H9 (cell line): Measurements from ENCODE around the gene C8G. TPM values are rescaled to one million over a fixed set of nuclear protein-coding genes. Genes with fewer than 3 reads are reported as not detected.

Experiments used
- DNase-seq: peaks from one replicate; pipeline ENCODE4 v3.0.0-alpha.2; 2017
- H2AFZ ChIP-seq: one replicate; pipeline ENCODE4 v1.6.1; 2013; ENCODE audit warnings: mild to moderate bottlenecking, low read length, control low read depth, moderate library complexity
- H2AK5ac ChIP-seq: 2 replicates; pipeline ENCODE4 v1.6.1; 2013; ENCODE audit warnings: low read length, control low read depth, mixed read lengths; ENCODE audit not compliant: insufficient read length
- H2BK120ac ChIP-seq: one replicate; pipeline ENCODE4 v1.6.1; 2013; ENCODE audit warnings: low read depth, mild to moderate bottlenecking, low read length, control low read depth, inconsistent platforms; ENCODE audit not compliant: poor library complexity, severe bottlenecking
- H2BK12ac ChIP-seq: 2 replicates; pipeline ENCODE4 v1.6.1; 2013; ENCODE audit warnings: low read length, control low read depth, mixed read lengths, low read depth; ENCODE audit not compliant: insufficient read length
- H2BK15ac ChIP-seq: 2 replicates; pipeline ENCODE4 v1.6.1; 2013; ENCODE audit warnings: low read depth, low read length, control low read depth
- H2BK20ac ChIP-seq: one replicate; pipeline ENCODE4 v1.6.1; 2013; ENCODE audit warnings: low read depth, mild to moderate bottlenecking, low read length, control low read depth, inconsistent platforms; ENCODE audit not compliant: poor library complexity, severe bottlenecking
- H2BK5ac ChIP-seq: 2 replicates; pipeline ENCODE4 v1.6.1; 2013; ENCODE audit warnings: low read length, control low read depth, mixed read lengths; ENCODE audit not compliant: insufficient read length
- H3K14ac ChIP-seq: 2 replicates; pipeline ENCODE4 v1.6.1; 2013; ENCODE audit warnings: low read length, control low read depth; ENCODE audit not compliant: insufficient read depth
- H3K18ac ChIP-seq: 2 replicates; pipeline ENCODE4 v1.6.1; 2013; ENCODE audit warnings: low read depth, mild to moderate bottlenecking, mixed read lengths, low read length, control low read depth; ENCODE audit not compliant: insufficient read length
- H3K23ac ChIP-seq: 2 replicates; pipeline ENCODE4 v1.6.1; 2013; ENCODE audit warnings: low read length, control low read depth, mixed read lengths, low read depth; ENCODE audit not compliant: insufficient read length
- H3K23me2 ChIP-seq: 2 replicates; pipeline ENCODE4 v1.6.1; 2013; ENCODE audit warnings: low read depth, mild to moderate bottlenecking, mixed read lengths, low read length, control low read depth; ENCODE audit not compliant: insufficient read length, poor library complexity, severe bottlenecking
- H3K27ac ChIP-seq: 2 replicates; pipeline ENCODE4 v1.5.1; 2013; ENCODE audit warnings: low read length, control low read depth, mixed read lengths, low read depth; ENCODE audit not compliant: insufficient read length
- H3K27me3 ChIP-seq: 2 replicates; pipeline ENCODE4 v1.6.1; 2013; ENCODE audit warnings: low read length, control low read depth, inconsistent platforms; ENCODE audit not compliant: insufficient read depth
- H3K4ac ChIP-seq: 2 replicates; pipeline ENCODE4 v1.6.1; 2013; ENCODE audit warnings: low read depth, mild to moderate bottlenecking, control low read depth, inconsistent platforms, low read length, moderate library complexity
- H3K4me1 ChIP-seq: 2 replicates; pipeline ENCODE4 v1.6.1; 2013; ENCODE audit warnings: low read length, control low read depth, inconsistent platforms; ENCODE audit not compliant: insufficient read depth
- H3K4me2 ChIP-seq: 2 replicates; pipeline ENCODE4 v1.6.1; 2013; ENCODE audit warnings: low read length, control low read depth, mixed read lengths; ENCODE audit not compliant: insufficient read length, insufficient read depth
- H3K56ac ChIP-seq: 2 replicates; pipeline ENCODE4 v1.6.1; 2013; ENCODE audit warnings: low read depth, mild to moderate bottlenecking, mixed read lengths, low read length, control low read depth; ENCODE audit not compliant: insufficient read length
- H3K79me1 ChIP-seq: 2 replicates; pipeline ENCODE4 v1.6.1; 2013; ENCODE audit warnings: low read depth, mild to moderate bottlenecking, moderate library complexity, low read length, control low read depth, inconsistent platforms; ENCODE audit not compliant: insufficient read depth, poor library complexity, severe bottlenecking
- H3K79me2 ChIP-seq: 2 replicates; pipeline ENCODE4 v1.6.1; 2013; ENCODE audit warnings: low read length, control low read depth, inconsistent platforms; ENCODE audit not compliant: insufficient read depth
- H3K9ac ChIP-seq: 2 replicates; pipeline ENCODE4 v1.6.1; 2013; ENCODE audit warnings: low read length, control low read depth, mixed read lengths; ENCODE audit not compliant: insufficient read length; ENCODE audit errors: extremely low read depth
- H3K9me3 ChIP-seq: one replicate; pipeline ENCODE4 v1.6.1; 2013; ENCODE audit warnings: low read depth, low read length, inconsistent platforms; ENCODE audit not compliant: control insufficient read depth
- H3T11ph ChIP-seq: one replicate; pipeline ENCODE4 v1.6.1; 2013; ENCODE audit warnings: mild to moderate bottlenecking, low read length, control low read depth, inconsistent platforms
- H4K20me1 ChIP-seq: one replicate; pipeline ENCODE4 v1.6.1; 2013; ENCODE audit not compliant: control insufficient read depth, insufficient read length, insufficient read depth
- H4K5ac ChIP-seq: 2 replicates; pipeline ENCODE4 v1.6.1; 2013; ENCODE audit warnings: low read depth, mild to moderate bottlenecking, mixed read lengths, low read length, control low read depth; ENCODE audit not compliant: insufficient read length
- H4K8ac ChIP-seq: replicated peaks from 2 replicates; pipeline ENCODE4 v1.6.1; 2013; ENCODE audit warnings: low read length, control low read depth, mixed read lengths, low read depth; ENCODE audit not compliant: insufficient read length
- H4K91ac ChIP-seq: 2 replicates; pipeline ENCODE4 v1.6.1; 2013; ENCODE audit warnings: low read depth, mild to moderate bottlenecking, moderate library complexity, mixed read lengths, low read length, control low read depth; ENCODE audit not compliant: insufficient read length
- H3K27ac Mint-ChIP-seq, 3 experiments: 2 replicates in 2 of 3; 3 replicates in 1 of 3; pipeline ENCODE4 v1.8.0; 2020 to 2021; ENCODE audit warnings: mixed read lengths in 3 of 3, mild to moderate bottlenecking in 1 of 3, moderate library complexity in 1 of 3
- H3K27me3 Mint-ChIP-seq: 2 replicates; pipeline ENCODE4 v1.8.0; 2021; ENCODE audit warnings: low read depth, mild to moderate bottlenecking, moderate library complexity, mixed read lengths
- H3K36me3 Mint-ChIP-seq, 3 experiments: 2 replicates in 2 of 3; 3 replicates in 1 of 3; pipeline ENCODE4 v1.8.0; 2020 to 2021; ENCODE audit warnings: low read depth in 3 of 3, mixed read lengths in 3 of 3; ENCODE audit not compliant: insufficient read depth in 1 of 3
- H3K4me1 Mint-ChIP-seq, 2 experiments: 2 replicates each; pipeline ENCODE4 v1.8.0; 2020; ENCODE audit warnings: mixed read lengths in 2 of 2
- H3K4me3 Mint-ChIP-seq, 2 experiments: 2 replicates in 1 of 2; 3 replicates in 1 of 2; pipeline ENCODE4 v1.8.0; 2020 to 2021; ENCODE audit warnings: mild to moderate bottlenecking in 2 of 2, mixed read lengths in 2 of 2, moderate library complexity in 1 of 2
- H3K9me3 Mint-ChIP-seq, 2 experiments: 2 replicates in 1 of 2; 3 replicates in 1 of 2; pipeline ENCODE4 v1.8.0; 2020; ENCODE audit warnings: mild to moderate bottlenecking in 2 of 2, mixed read lengths in 2 of 2, moderate library complexity in 1 of 2
- CTCF ChIP-seq: fragments of 200-600 bp; sonication (generic); conservative IDR thresholded peaks from 3 replicates; pipeline ENCODE4 v1.8.0; 2021; ENCODE audit warnings: antibody characterized with exemption, mild to moderate bottlenecking
- WGBS: extraction: QIAGEN DNeasy Blood & Tissue Kit; methylation state at CpG from one replicate; pipeline ENCODE4 v1.1.7; 2013; ENCODE audit warnings: missing lambda C conversion rate, low lambda C conversion rate, mixed read lengths; ENCODE audit not compliant: insufficient read length; ENCODE audit errors: extremely low coverage; 5-methylcytosine and 5-hydroxymethylcytosine counted together
- total RNA-seq: library from RNA; stranded (reverse); gene quantifications from 2 replicates; pipeline ENCODE4 v1.2.1, GENCODE V29; 2021

C8G gene
- total RNA-seq, 1 experiment from 2014 or later = 0.96 TPM

GRCh38 chr9:136958898-136959850 is 14.1 kb downstream of the C8G start:
- no peak overlapping the region for H3K4ac ChIP-seq
- no peaks in the 10 kb centered on the region for H3K27me3 ChIP-seq
- H3K27ac ChIP-seq = no peak overlapping the region
- no peak overlapping the region for H3K4me2 ChIP-seq
- no peak overlapping the region for H2AK5ac ChIP-seq
- no peak overlapping the region for H3K18ac ChIP-seq
- no peak overlapping the region for H3T11ph ChIP-seq
- H3K79me2 ChIP-seq = no peaks in the 10 kb centered on the region
- no peak overlapping the region for H4K5ac ChIP-seq
- no peak overlapping the region for H2BK120ac ChIP-seq
- no peak overlapping the region for H3K9ac ChIP-seq
- no peak overlapping the region for H2BK20ac ChIP-seq
- H2AFZ ChIP-seq = no peak overlapping the region
- H3K4me1 Mint-ChIP-seq = 0 out of 4 replicates have a peak, but pooled peaks cover 0 to 2% of the 10 kb centered on the region in 2 experiments
- H3K9me3 ChIP-seq = no peaks in the 10 kb centered on the region
- no peak overlapping the region for H2BK5ac ChIP-seq
- H4K8ac ChIP-seq = no peak overlapping the region
- no peaks in the 10 kb centered on the region for H3K23me2 ChIP-seq
- H3K36me3 Mint-ChIP-seq = no peaks in the 10 kb centered on the region; a peak in 1 of 7 replicates
- no CpG with 5 or more reads among the region's 28 CpGs for WGBS
- peaks cover 8% of the 10 kb centered on the region for H3K27me3 Mint-ChIP-seq
- H3K4me3 Mint-ChIP-seq = no peak overlapping the region
- peaks cover 6% of the 10 kb centered on the region in 2 experiments; a peak in 4 of 5 replicates for H3K9me3 Mint-ChIP-seq
- no peak overlapping the region for H4K91ac ChIP-seq
- no peaks in the 10 kb centered on the region for H3K4me1 ChIP-seq
- no peak overlapping the region for H2BK15ac ChIP-seq
- DNase-seq = no peak
- no peak overlapping the region for H3K27ac Mint-ChIP-seq
- H2BK12ac ChIP-seq = no peak overlapping the region
- no peak overlapping the region for H3K56ac ChIP-seq
- no peak overlapping the region for H3K23ac ChIP-seq
- no peak overlapping the region; the same call in 1 of the 2 replicates for H3K14ac ChIP-seq
- H3K79me1 ChIP-seq = no peaks in the 10 kb centered on the region
- H4K20me1 ChIP-seq = peaks cover 2% of the 10 kb centered on the region
- TF ChIP-seq CTCF = no peak
